Esophagus muscularis mucosa (tissue), 3 donors: ENCODE results near the gene CAMK2A.

Experiments
- POLR2A ChIP-seq: fragments of 450-650 bp; IDR thresholded peaks from one replicate; pipeline ENCODE4 v1.6.1; 2017; ENCODE audit warnings: antibody characterized with exemption, moderate library complexity, mild to moderate bottlenecking, low read depth
- POLR2AphosphoS5 ChIP-seq, 2 donors: sonication (generic); formaldehyde crosslinking; IDR thresholded peaks; one replicate each; pipeline ENCODE4 v1.6.1; 2017; ENCODE audit warnings: antibody characterized with exemption in 2 of 2
- TF ChIP-seq, protein P1 (sequence below), 3 experiments: fragments of 200-600 bp in 2 of 3; fragments of 450-650 bp in 1 of 3; sonication (generic) in 2 of 3; IDR thresholded peaks; one replicate each; pipeline ENCODE4 v1.5.1; 2017 to 2019; ENCODE audit warnings: antibody characterized with exemption in 3 of 3, mild to moderate bottlenecking in 2 of 3, moderate library complexity in 1 of 3

GRCh38 chr5:150253416-150254208, 36.0 kb downstream of the CAMK2A start:
- TF ChIP-seq, protein P1, sequence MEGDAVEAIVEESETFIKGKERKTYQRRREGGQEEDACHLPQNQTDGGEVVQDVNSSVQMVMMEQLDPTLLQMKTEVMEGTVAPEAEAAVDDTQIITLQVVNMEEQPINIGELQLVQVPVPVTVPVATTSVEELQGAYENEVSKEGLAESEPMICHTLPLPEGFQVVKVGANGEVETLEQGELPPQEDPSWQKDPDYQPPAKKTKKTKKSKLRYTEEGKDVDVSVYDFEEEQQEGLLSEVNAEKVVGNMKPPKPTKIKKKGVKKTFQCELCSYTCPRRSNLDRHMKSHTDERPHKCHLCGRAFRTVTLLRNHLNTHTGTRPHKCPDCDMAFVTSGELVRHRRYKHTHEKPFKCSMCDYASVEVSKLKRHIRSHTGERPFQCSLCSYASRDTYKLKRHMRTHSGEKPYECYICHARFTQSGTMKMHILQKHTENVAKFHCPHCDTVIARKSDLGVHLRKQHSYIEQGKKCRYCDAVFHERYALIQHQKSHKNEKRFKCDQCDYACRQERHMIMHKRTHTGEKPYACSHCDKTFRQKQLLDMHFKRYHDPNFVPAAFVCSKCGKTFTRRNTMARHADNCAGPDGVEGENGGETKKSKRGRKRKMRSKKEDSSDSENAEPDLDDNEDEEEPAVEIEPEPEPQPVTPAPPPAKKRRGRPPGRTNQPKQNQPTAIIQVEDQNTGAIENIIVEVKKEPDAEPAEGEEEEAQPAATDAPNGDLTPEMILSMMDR (IDR thresholded peaks at IDR 0.05) = no peak
- TF ChIP-seq POLR2A = no peak
- TF ChIP-seq POLR2AphosphoS5 (IDR thresholded peaks at IDR 0.05) = no peak
